Endodermal cell (in vitro differentiated cells): ENCODE data around the gene LTA. TPM values are rescaled to one million over a fixed set of nuclear protein-coding genes. Genes with fewer than 3 reads are reported as not detected.
A peak's percentile ranks its signal among the peaks of the same experiment; 100 is the strongest.

ENCODE experiments used
- DNase-seq: peaks from one replicate; pipeline ENCODE4 v3.0.0-alpha.2; 2017
- H3K27ac ChIP-seq: 2 replicates; pipeline ENCODE4 v1.5.1; 2013; ENCODE audit warnings: mild to moderate bottlenecking, low read depth, low read length, moderate library complexity
- H3K27me3 ChIP-seq: 2 replicates; pipeline ENCODE4 v1.6.1; 2013; ENCODE audit warnings: mild to moderate bottlenecking, low read length, moderate library complexity; ENCODE audit not compliant: insufficient read depth, control insufficient read depth, poor library complexity, severe bottlenecking
- H3K36me3 ChIP-seq: 2 replicates; pipeline ENCODE4 v1.7.0; 2013; ENCODE audit warnings: mild to moderate bottlenecking, low read length, moderate library complexity; ENCODE audit not compliant: control insufficient read depth, insufficient read depth
- H3K4me1 ChIP-seq: one replicate; pipeline ENCODE4 v1.7.0; 2013; ENCODE audit warnings: low read length; ENCODE audit not compliant: control insufficient read depth, insufficient read depth
- H3K4me3 ChIP-seq: 2 replicates; pipeline ENCODE4 v1.5.1; 2013; ENCODE audit warnings: mild to moderate bottlenecking, low read length, moderate library complexity
- H3K9ac ChIP-seq: 2 replicates; pipeline ENCODE4 v1.6.1; 2013; ENCODE audit warnings: mild to moderate bottlenecking, low read length, moderate library complexity; ENCODE audit not compliant: poor library complexity, severe bottlenecking; ENCODE audit errors: extremely low read depth
- H3K9me3 ChIP-seq: 2 replicates; pipeline ENCODE4 v1.6.1; 2013; ENCODE audit warnings: mild to moderate bottlenecking, low read length, moderate library complexity; ENCODE audit not compliant: control insufficient read depth
- H3K27ac Mint-ChIP-seq: 2 replicates; pipeline ENCODE4 v1.8.0; 2020; ENCODE audit warnings: mixed read lengths
- H3K27me3 Mint-ChIP-seq: 2 replicates; pipeline ENCODE4 v1.8.0; 2021; ENCODE audit warnings: mild to moderate bottlenecking, mixed read lengths; ENCODE audit not compliant: insufficient read depth
- H3K36me3 Mint-ChIP-seq: 2 replicates; pipeline ENCODE4 v1.8.0; 2020; ENCODE audit warnings: low read depth, mixed read lengths
- H3K4me1 Mint-ChIP-seq: 2 replicates; pipeline ENCODE4 v1.8.0; 2020; ENCODE audit warnings: mixed read lengths
- H3K4me3 Mint-ChIP-seq: 2 replicates; pipeline ENCODE4 v1.8.0; 2020; ENCODE audit warnings: mild to moderate bottlenecking, moderate library complexity, mixed read lengths
- H3K9me3 Mint-ChIP-seq: 2 replicates; pipeline ENCODE4 v1.8.0; 2020; ENCODE audit warnings: mild to moderate bottlenecking, mixed read lengths
- WGBS, 2 experiments: methylation state at CpG; one replicate each; pipeline versions ENCODE4 v1.1.5 to v1.1.7; 2013; ENCODE audit warnings: missing lambda C conversion rate in 2 of 2, mixed read lengths in 1 of 2; ENCODE audit not compliant: insufficient coverage in 1 of 2, insufficient read length in 1 of 2; 5-methylcytosine and 5-hydroxymethylcytosine counted together
- total RNA-seq, 2 donors: library from RNA; stranded (reverse); fragmentation: NEBNext Ultra II Directional in 1 of 2; extraction: Animal tissue kit (Norgen Biotek cat#: 25700) in 1 of 2; gene quantifications; 2 replicates in 1 of 2; 3 replicates in 1 of 2; pipeline ENCODE4 v1.2.1, GENCODE V29; 2021
- TF ChIP-seq, protein P1 (sequence below): fragments of 200-600 bp; sonication (generic); conservative IDR thresholded peaks from 2 replicates; pipeline ENCODE4 v1.5.0; 2021; ENCODE audit warnings: antibody characterized with exemption, mild to moderate bottlenecking

Gene LTA
- total RNA-seq, 2 donors from 2014 or later, result not detected

DNA sequence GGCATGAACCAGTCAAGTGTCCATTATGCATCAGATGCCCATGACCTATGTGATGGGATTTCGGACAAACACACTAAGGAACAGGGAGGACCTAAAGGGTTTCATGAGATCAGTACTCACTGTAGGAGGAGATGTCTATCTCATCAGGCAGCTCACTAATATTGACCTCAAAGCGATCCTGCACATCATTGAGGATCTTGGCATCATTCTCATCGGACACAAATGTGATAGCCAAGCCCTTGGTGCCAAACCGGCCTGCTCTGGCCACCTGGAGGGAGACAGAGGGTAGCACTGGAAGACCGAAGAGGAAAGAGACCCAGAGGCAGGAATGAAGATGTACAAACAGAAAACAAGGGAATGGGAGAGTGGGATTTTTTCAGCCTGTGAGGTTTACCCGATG lies 41.4 kb upstream of the LTA start:
- Histone ChIP-seq H3K9me3 (no peaks in the 10 kb centered on the region), H3K4me1 (no peaks in the 10 kb centered on the region), H3K9ac (no peak overlapping the region), H3K36me3 (peaks cover 62% of the 10 kb centered on the region), H3K27me3 (no peaks in the 10 kb centered on the region), H3K4me3 (no peak overlapping the region), H3K27ac (no peak overlapping the region)
- Mint-ChIP-seq H3K27me3 (no peaks in the 10 kb centered on the region), H3K9me3 (no peaks in the 10 kb centered on the region), H3K4me1 (peaks cover 17% of the 10 kb centered on the region), H3K36me3 (peaks cover 57% of the 10 kb centered on the region), H3K27ac (peak overlapping the region; percentile 82), H3K4me3 (no peak overlapping the region)
- TF ChIP-seq, protein P1, sequence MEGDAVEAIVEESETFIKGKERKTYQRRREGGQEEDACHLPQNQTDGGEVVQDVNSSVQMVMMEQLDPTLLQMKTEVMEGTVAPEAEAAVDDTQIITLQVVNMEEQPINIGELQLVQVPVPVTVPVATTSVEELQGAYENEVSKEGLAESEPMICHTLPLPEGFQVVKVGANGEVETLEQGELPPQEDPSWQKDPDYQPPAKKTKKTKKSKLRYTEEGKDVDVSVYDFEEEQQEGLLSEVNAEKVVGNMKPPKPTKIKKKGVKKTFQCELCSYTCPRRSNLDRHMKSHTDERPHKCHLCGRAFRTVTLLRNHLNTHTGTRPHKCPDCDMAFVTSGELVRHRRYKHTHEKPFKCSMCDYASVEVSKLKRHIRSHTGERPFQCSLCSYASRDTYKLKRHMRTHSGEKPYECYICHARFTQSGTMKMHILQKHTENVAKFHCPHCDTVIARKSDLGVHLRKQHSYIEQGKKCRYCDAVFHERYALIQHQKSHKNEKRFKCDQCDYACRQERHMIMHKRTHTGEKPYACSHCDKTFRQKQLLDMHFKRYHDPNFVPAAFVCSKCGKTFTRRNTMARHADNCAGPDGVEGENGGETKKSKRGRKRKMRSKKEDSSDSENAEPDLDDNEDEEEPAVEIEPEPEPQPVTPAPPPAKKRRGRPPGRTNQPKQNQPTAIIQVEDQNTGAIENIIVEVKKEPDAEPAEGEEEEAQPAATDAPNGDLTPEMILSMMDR, result peak; percentile 37
- 90 to 95% methylated on average over 6 of the region's 6 CpGs for WGBS, 2 experiments
- DNase-seq, result peak; percentile 60

DNA sequence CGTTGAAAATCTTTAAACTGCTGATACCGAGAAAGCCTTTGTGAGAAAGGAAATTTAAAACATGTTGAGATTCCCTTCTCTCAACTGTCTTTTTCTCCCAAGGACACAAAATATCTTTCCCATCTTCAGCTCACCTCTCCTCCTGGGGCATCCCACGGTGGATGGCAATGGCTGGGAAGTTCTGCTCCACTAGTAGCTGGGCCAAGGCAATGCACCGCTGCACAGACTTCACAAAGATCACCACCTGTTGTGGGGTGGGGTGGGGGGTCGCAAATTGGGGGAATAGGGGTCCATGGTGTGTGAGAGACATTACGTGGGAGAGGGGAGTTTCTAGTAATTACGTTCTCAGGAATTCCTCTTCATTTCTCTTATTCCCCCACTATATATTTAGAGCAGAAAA lies 40.9 kb upstream of the LTA start:
- H3K27ac ChIP-seq, result no peak overlapping the region
- no peaks in the 10 kb centered on the region for H3K27me3 ChIP-seq
- peak overlapping the region; percentile 82 for H3K27ac Mint-ChIP-seq
- H3K4me1 Mint-ChIP-seq, result peaks cover 21% of the 10 kb centered on the region
- TF ChIP-seq, protein P1, result no peak
- H3K4me3 Mint-ChIP-seq, result no peak overlapping the region
- no peaks in the 10 kb centered on the region for H3K4me1 ChIP-seq
- WGBS, 2 experiments, result 95 to 98% methylated on average over 2 to 6 of the region's 7 CpGs
- H3K9ac ChIP-seq, result no peak overlapping the region
- H3K9me3 Mint-ChIP-seq, result no peaks in the 10 kb centered on the region
- H3K36me3 Mint-ChIP-seq, result peaks cover 62% of the 10 kb centered on the region
- H3K9me3 ChIP-seq, result no peaks in the 10 kb centered on the region
- no peak overlapping the region for H3K4me3 ChIP-seq
- H3K27me3 Mint-ChIP-seq, result no peaks in the 10 kb centered on the region
- H3K36me3 ChIP-seq, result peaks cover 67% of the 10 kb centered on the region
- DNase-seq, result no peak

DNA sequence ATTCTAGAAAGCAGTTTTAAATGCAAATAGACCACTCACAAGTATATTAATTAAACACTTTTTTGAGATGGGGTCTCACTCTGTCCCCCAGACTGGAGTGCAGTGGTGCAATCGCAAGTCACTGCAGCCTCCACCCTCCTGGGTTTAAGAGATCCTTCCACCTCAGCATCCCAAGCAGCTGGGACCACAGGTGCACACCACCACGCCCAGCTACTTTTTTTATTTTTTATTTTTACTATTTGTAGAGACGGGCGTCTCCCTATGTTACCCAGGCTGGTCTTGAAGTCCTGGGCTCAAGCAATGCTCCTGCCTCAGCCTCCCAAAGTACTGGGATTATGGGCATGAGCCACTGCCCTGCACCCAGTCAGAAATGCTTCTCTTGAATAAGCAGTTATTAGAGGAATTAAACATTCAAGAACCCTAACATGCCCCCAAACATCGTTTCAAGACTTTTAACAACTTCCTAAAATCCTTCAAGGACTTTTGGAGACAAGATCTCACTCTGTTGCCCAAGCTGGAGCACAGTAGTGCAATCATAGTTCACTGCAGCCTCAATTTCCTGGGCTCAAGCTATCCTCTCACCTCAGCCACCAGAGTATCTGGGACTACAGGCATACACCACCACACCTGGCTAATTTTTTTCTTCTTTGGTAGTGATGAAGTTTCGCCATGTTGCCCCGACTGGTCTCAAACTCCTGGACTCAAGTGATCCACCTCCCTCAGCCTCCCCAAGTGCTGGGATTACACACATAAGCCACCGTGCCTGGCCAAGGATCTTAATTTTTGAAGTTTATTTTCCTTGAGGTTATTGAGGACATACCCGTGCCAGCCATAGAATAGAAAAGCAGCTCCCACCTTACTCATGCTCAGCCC lies 40.1 kb upstream of the LTA start:
- Histone ChIP-seq H3K9me3 (no peaks in the 10 kb centered on the region), H3K4me1 (no peaks in the 10 kb centered on the region), H3K36me3 (peaks cover 74% of the 10 kb centered on the region), H3K9ac (no peak overlapping the region), H3K27me3 (no peaks in the 10 kb centered on the region), H3K27ac (no peak overlapping the region), H3K4me3 (no peak overlapping the region)
- no peaks in the 10 kb centered on the region for H3K27me3 Mint-ChIP-seq
- H3K4me3 Mint-ChIP-seq, result no peak overlapping the region
- TF ChIP-seq, protein P1, result no peak
- H3K27ac Mint-ChIP-seq, result no peak overlapping the region
- peaks cover 69% of the 10 kb centered on the region for H3K36me3 Mint-ChIP-seq
- no peaks in the 10 kb centered on the region for H3K9me3 Mint-ChIP-seq
- DNase-seq, result no peak
- 90 to 94% methylated on average over 4 to 9 of the region's 9 CpGs for WGBS, 2 experiments
- H3K4me1 Mint-ChIP-seq, result peaks cover 24% of the 10 kb centered on the region
